22Rv1 (cell line): ENCODE results near the gene OR10H2.
A peak's percentile ranks its signal among the peaks of the same experiment; 100 is the strongest.
"Not testable (repeated sequence)": the region's sequence is repeated elsewhere in the genome, so short reads cannot be mapped to it uniquely, and the experiment has no call there.

Source experiments
- H3K27ac ChIP-seq: fragments of 450-650 bp; 2 replicates; pipeline ENCODE4 v1.5.1; 2017
- ZFX ChIP-seq: fragments of 450-650 bp; IDR thresholded peaks from 2 replicates; pipeline ENCODE4 v1.6.1; 2017; ENCODE audit warnings: antibody characterized with exemption, borderline replicate concordance
- TF ChIP-seq, protein P1 (sequence below): fragments of 450-650 bp; IDR thresholded peaks from 2 replicates; pipeline ENCODE4 v1.5.1; 2017; ENCODE audit warnings: mild to moderate bottlenecking

OR10H2 gene

DNA sequence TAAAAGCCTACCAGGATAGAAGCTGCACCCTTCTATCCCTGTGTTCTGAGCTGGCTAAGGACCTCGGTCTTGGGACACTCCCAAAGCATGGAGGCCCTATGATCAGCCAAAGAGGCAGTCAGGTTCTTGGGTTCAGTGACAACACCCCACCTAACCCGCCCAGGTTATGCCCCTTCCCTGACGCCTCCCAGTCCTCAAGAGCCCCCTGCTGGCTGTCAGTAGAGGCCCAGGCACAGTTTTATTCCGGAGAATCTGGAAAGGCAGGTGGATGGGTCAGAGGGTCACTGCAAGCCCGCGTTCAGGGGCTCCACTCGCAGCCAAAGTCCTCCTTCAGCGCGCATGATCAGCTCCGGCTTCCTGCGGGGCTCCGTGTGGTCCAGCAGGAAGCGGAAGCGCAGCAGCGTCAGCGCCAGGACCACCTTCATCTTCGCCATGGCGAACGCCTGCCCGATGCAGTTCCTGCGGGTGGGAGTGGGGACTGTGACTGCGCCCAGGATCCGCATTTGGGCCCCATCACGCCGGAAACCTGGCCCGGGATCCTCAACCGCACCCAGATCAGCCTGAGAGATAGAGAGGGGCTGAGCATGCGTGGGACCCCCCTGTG, 32.2 kb downstream of the OR10H2 start:
- no peak for TF ChIP-seq ZFX
- TF ChIP-seq, protein P1, sequence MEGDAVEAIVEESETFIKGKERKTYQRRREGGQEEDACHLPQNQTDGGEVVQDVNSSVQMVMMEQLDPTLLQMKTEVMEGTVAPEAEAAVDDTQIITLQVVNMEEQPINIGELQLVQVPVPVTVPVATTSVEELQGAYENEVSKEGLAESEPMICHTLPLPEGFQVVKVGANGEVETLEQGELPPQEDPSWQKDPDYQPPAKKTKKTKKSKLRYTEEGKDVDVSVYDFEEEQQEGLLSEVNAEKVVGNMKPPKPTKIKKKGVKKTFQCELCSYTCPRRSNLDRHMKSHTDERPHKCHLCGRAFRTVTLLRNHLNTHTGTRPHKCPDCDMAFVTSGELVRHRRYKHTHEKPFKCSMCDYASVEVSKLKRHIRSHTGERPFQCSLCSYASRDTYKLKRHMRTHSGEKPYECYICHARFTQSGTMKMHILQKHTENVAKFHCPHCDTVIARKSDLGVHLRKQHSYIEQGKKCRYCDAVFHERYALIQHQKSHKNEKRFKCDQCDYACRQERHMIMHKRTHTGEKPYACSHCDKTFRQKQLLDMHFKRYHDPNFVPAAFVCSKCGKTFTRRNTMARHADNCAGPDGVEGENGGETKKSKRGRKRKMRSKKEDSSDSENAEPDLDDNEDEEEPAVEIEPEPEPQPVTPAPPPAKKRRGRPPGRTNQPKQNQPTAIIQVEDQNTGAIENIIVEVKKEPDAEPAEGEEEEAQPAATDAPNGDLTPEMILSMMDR: peak; percentile 55
- no peak overlapping the region for H3K27ac ChIP-seq

DNA sequence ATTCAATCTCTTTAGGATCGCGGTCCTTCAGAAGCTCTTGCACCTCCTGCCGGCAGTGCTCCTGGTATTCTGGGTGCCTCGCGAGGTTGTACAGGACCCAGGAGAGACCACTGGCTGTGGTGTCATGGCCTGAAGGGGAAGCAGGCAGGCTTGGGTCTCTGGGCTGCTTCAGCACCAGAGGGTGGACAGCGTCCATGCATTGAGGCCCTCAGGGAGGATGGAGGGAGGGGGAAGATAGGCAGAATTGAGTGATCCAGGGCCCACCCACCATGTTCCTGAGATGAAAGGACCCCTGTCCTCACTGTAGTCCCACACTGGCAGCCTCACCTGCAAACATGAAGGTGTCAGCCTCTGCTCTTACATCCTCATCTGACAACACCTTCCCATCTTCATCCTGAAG, 41.8 kb downstream of the OR10H2 start:
- no peak overlapping the region for H3K27ac ChIP-seq
- TF ChIP-seq ZFX: no peak
- TF ChIP-seq, protein P1: no peak

DNA sequence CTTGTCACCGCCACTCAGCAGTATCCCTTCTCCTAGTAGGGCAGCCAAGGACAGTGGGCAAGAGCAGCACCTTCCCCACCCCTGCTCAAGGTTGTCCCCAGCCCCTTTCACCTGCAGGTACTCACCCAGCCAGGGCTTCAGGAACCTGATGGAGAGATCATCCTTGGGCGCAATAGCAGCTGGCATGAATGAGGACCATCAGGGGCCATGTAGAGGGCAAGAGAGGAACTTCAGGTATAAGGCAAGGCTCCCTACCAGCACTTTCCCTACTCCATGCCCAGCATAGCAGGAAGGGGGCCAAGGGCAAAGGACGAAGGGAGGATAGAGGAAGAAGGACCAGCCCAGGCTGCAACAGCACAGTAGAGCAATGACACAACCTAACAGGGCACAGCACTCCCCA, 46.3 kb downstream of the OR10H2 start:
- H3K27ac ChIP-seq: not testable (repeated sequence)

GRCh38 chr19:15775249-15775648, 47.4 kb downstream of the OR10H2 start:
- TF ChIP-seq ZFX: no peak
- TF ChIP-seq, protein P1: no peak
- H3K27ac ChIP-seq: no peak overlapping the region

- TF ChIP-seq ZFX: no peak
- TF ChIP-seq, protein P1: no peak
- no peak overlapping the region for H3K27ac ChIP-seq
Measured at GRCh38 chr19:15776264-15776663, 48.4 kb downstream of the OR10H2 start.

DNA sequence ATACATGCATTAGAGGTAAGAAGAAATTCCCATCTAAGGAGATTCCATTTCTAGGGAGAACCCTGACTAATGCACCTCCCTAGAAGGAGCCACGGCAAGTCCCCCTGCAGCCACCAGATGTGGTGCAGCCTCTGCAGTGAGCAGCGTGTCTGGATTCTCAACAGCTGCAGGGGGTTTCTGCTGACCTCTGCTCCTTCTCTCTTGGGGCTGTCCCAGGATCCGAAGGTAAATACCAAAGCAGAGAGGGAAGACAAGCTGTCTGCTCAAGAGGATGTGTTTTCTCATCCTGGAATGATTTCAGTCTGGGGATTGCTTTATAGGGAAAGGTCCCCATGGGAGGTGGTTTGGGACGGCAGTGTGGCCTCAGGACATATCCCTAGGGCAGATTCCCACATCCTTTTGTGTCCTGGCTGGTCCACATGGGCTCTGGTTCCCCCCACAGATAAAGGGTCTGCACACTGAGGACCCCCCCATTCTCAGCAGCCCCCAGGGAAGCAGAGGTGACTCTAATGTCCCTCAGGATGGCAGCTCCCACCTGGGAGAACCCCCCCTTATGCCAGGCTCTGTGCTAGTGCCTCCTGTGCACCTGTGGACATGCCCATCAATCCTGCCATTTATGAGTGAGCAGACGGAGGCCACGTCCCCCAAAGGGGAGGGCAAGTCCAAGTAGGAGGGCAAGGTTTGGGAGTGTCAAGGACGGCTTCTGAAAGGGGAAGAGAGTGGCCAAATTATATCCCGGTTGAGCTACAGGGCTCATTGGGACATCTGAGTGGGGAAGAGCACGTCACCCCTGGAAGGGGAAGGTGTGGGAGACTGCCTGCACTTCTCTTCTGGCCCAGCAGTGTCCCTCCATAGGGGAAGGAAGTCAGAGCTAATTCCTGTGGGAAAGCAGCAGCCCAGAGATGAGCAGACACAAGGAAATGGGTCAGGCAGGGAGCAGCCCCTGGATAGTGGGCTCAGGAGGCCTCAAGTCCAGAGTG, 49.5 kb downstream of the OR10H2 start:
- no peak overlapping the region for H3K27ac ChIP-seq
- TF ChIP-seq, protein P1: no peak
- no peak for TF ChIP-seq ZFX
